H1 (cell line): Measurements from ENCODE around the gene AHSP.

Experiments
- CBX8 ChIP-seq: fragments of 300-800, 300-1000 bp; sonication (generic); IDR thresholded peaks from 2 replicates; pipeline ENCODE4 v1.7.1; 2016; ENCODE audit warnings: low read depth, low read length, borderline replicate concordance
- CTCF ChIP-seq, 3 experiments: IDR thresholded peaks; 1 replicate in 2 of 3; 2 replicates in 1 of 3; pipeline versions ENCODE4 v1.5.1 to v1.6.1; 2011; ENCODE audit warnings: low read length in 3 of 3, mild to moderate bottlenecking in 3 of 3, inconsistent platforms in 2 of 3, low read depth in 1 of 3, moderate library complexity in 1 of 3; ENCODE audit not compliant: insufficient read depth in 1 of 3; ENCODE audit errors: control extremely low read depth in 1 of 3
- EP300 ChIP-seq, 2 experiments: IDR thresholded peaks; 1 replicate in 1 of 2; 2 replicates in 1 of 2; pipeline ENCODE4 v1.6.1; 2011 to 2012; ENCODE audit warnings: low read depth in 2 of 2, low read length in 2 of 2, mild to moderate bottlenecking in 2 of 2, borderline replicate concordance in 1 of 2, inconsistent platforms in 1 of 2, moderate library complexity in 1 of 2
- EZH2 ChIP-seq: fragments of 200-600 bp; sonication (generic); IDR thresholded peaks from 2 replicates; pipeline ENCODE4 v1.7.1; 2012; ENCODE audit warnings: low read depth, mild to moderate bottlenecking, moderate library complexity, low read length, inconsistent platforms; ENCODE audit not compliant: severe bottlenecking
- MAX ChIP-seq: IDR thresholded peaks from 2 replicates; pipeline ENCODE4 v1.6.1; 2012; ENCODE audit warnings: inconsistent platforms
- POLR2A ChIP-seq, 2 experiments: IDR thresholded peaks; 1 replicate in 1 of 2; 2 replicates in 1 of 2; pipeline ENCODE4 v1.6.1; 2011; ENCODE audit warnings: low read depth in 2 of 2, low read length in 2 of 2, mild to moderate bottlenecking in 2 of 2; ENCODE audit errors: control extremely low read depth in 1 of 2
- POU5F1 ChIP-seq: IDR thresholded peaks from 2 replicates; pipeline ENCODE4 v1.6.1; 2011; ENCODE audit warnings: low read depth, mild to moderate bottlenecking, low read length, moderate library complexity
- RNF2 ChIP-seq: fragments of 200-900, 300-1000 bp; sonication (generic); IDR thresholded peaks from 2 replicates; pipeline ENCODE4 v1.7.1; 2016; ENCODE audit warnings: borderline replicate concordance, low read depth, mild to moderate bottlenecking, antibody characterized with exemption, low read length; ENCODE audit not compliant: poor library complexity, severe bottlenecking; ENCODE audit errors: missing control alignments
- SIN3A ChIP-seq, 2 experiments: IDR thresholded peaks in 1 of 2; conservative IDR thresholded peaks in 1 of 2; 2 replicates each; pipeline ENCODE4 v1.6.1; 2011 to 2012; ENCODE audit warnings: low read length in 2 of 2, improper control_type of control experiment in 1 of 2, low read depth in 1 of 2, mild to moderate bottlenecking in 1 of 2
- USF2 ChIP-seq: IDR thresholded peaks from 2 replicates; pipeline ENCODE4 v1.6.1; 2011; ENCODE audit warnings: low read length, improper control_type of control experiment

- TF ChIP-seq SIN3A (conservative IDR thresholded peaks at IDR 0.05 in 1 of 2, IDR thresholded peaks at IDR 0.05 in 1 of 2; ENCODE audit: low read depth in 1 of 2, low read length in 2 of 2) (no peak), EP300 (IDR thresholded peaks at IDR 0.05; ENCODE audit: borderline replicate concordance in 1 of 2, low read depth in 2 of 2, low read length in 2 of 2) (no peak), POU5F1 (no peak), MAX (no peak), CTCF (IDR thresholded peaks at IDR 0.05; ENCODE audit: control extremely low read depth in 1 of 3, insufficient read depth in 1 of 3, low read depth in 1 of 3, low read length in 3 of 3) (no peak), USF2 (no peak), POLR2A (IDR thresholded peaks at IDR 0.05; ENCODE audit: control extremely low read depth in 1 of 2, low read depth in 2 of 2, low read length in 2 of 2) (no peak), RNF2 (no peak), EZH2 (no peak), CBX8 (no peak)
These were observed 42.1 kb upstream of the AHSP start for GRCh38 chr16:31485571-31485970.
